A549 (cell line): ENCODE measurements around the gene TOB1. TPM values are rescaled to one million over a fixed set of nuclear protein-coding genes. Genes with fewer than 3 reads are reported as not detected.

Source experiments
- FOSL2 ChIP-seq, 2 experiments: fragments of 450-650 bp in 1 of 2; fragments of >200 bp in 1 of 2; sonication (Bioruptor Twin) in 1 of 2; formaldehyde crosslinking; IDR thresholded peaks; 2 replicates each; pipeline versions ENCODE4 v1.5.0 to v1.6.1; 2016 to 2020; ENCODE audit warnings: mild to moderate bottlenecking in 1 of 2, moderate library complexity in 1 of 2
- REST ChIP-seq: fragments of 200-600 bp; sonication (generic); IDR thresholded peaks from 2 replicates; pipeline ENCODE4 v1.6.1; 2016; ENCODE audit warnings: antibody characterized with exemption, mild to moderate bottlenecking, moderate library complexity
- polyA plus RNA-seq, 4 experiments: library from polyadenylated mRNA; depleted of rRNA in 3 of 4; stranded (reverse); fragments of >200 nt; fragmentation: RNase III in 1 of 4; extraction: RNeasy Plus Mini Kit Qiagen cat#74134 plus additional on column Dnase treatment in 1 of 4; gene quantifications; 2 replicates in 3 of 4; 3 replicates in 1 of 4; pipeline ENCODE4 v1.2.3, GENCODE V29; 2011 to 2017

The TOB1 gene
- polyA plus RNA-seq, 2 of the 4 experiments (the other 2 are of a cell fraction) = 111 to 133 TPM

DNA sequence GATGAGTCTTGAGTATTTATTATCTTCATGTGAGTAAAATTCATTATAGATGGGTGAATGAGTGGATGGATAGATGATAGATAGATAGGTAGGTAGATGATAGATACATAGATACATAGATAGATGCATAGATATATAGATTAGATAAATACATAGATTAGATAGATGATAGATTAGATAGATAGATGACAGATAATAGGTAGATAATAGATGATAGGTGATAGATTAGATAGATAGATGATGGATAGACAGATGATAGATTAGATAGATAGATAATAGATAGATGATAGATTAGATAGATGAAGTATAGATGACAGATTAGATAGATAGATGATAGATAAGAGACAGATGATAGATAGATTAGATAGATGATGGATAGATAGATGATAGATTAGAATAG, 52.6 kb downstream of the TOB1 start (continued):
- no peak for TF ChIP-seq REST
- no peak for TF ChIP-seq FOSL2 (IDR thresholded peaks at IDR 0.05)
- no peak for TF ChIP-seq FOSL2 (CRISPR knock-in tag; IDR thresholded peaks at IDR 0.05)

Other genes with a start within 250 kb of the TOB1 start
- gene ABCC3, start 231.5 kb downstream of the TOB1 start, polyA plus RNA-seq (2011; rRNA removed) = 342 and 442 TPM in 2 replicates
- 225 to 288 TPM (median 248 TPM) in 3 replicates for gene ABCC3, start 231.5 kb downstream of the TOB1 start, polyA plus RNA-seq (2017; fragmentation: RNase III; extraction: RNeasy Plus Mini Kit Qiagen cat#74134 plus additional on column Dnase treatment)
- gene ANKRD40, start 158.4 kb downstream of the TOB1 start, polyA plus RNA-seq (2011; rRNA removed) = 68.5 and 84.3 TPM in 2 replicates
- 44.2 to 55.2 TPM (median 50.1 TPM) in 3 replicates for gene ANKRD40, start 158.4 kb downstream of the TOB1 start, polyA plus RNA-seq (2017; fragmentation: RNase III; extraction: RNeasy Plus Mini Kit Qiagen cat#74134 plus additional on column Dnase treatment)
- gene LUC7L3, start 146.8 kb downstream of the TOB1 start, polyA plus RNA-seq (2011; rRNA removed) = 117 and 209 TPM in 2 replicates
- 165 to 211 TPM (median 207 TPM) in 3 replicates for gene LUC7L3, start 146.8 kb downstream of the TOB1 start, polyA plus RNA-seq (2017; fragmentation: RNase III; extraction: RNeasy Plus Mini Kit Qiagen cat#74134 plus additional on column Dnase treatment)
- gene ANKRD40CL, start 98.8 kb downstream of the TOB1 start, polyA plus RNA-seq (2011; rRNA removed) = 0.18 and 0.22 TPM in 2 replicates
- 0.13 TPM in 1 of 3 replicates, not detected in the others for gene ANKRD40CL, start 98.8 kb downstream of the TOB1 start, polyA plus RNA-seq (2017; fragmentation: RNase III; extraction: RNeasy Plus Mini Kit Qiagen cat#74134 plus additional on column Dnase treatment)
- not detected in 2 replicates for gene WFIKKN2, start 30.8 kb downstream of the TOB1 start, polyA plus RNA-seq (2011; rRNA removed)
- not detected in 3 replicates for gene WFIKKN2, start 30.8 kb downstream of the TOB1 start, polyA plus RNA-seq (2017; fragmentation: RNase III; extraction: RNeasy Plus Mini Kit Qiagen cat#74134 plus additional on column Dnase treatment)